KMS-11 (cell line): Measurements from ENCODE around the gene CDK8.
A peak's percentile ranks its signal among the peaks of the same experiment; 100 is the strongest.

Experiments
- H2AFZ ChIP-seq: fragments of 200-600 bp; sonication (generic); 2 replicates; pipeline ENCODE4 v1.6.1; 2016; ENCODE audit warnings: antibody characterized with exemption, mixed run types, low read depth
- H3K27ac ChIP-seq: fragments of 200-600 bp; sonication (generic); 2 replicates; pipeline ENCODE4 v1.6.1; 2016; ENCODE audit warnings: mild to moderate bottlenecking, mixed run types
- H3K27me3 ChIP-seq: fragments of 200-600 bp; sonication (generic); 2 replicates; pipeline ENCODE4 v1.6.1; 2017; ENCODE audit warnings: mild to moderate bottlenecking, low read depth, mixed run types, moderate library complexity; ENCODE audit not compliant: insufficient read depth
- H3K36me3 ChIP-seq: fragments of 200-600 bp; sonication (generic); 2 replicates; pipeline ENCODE4 v1.6.1; 2017; ENCODE audit warnings: mild to moderate bottlenecking, mixed run types; ENCODE audit not compliant: insufficient read depth
- H3K4me1 ChIP-seq: fragments of 200-600 bp; sonication (generic); 2 replicates; pipeline ENCODE4 v1.6.1; 2016; ENCODE audit warnings: mild to moderate bottlenecking, low read depth, mixed run types; ENCODE audit not compliant: poor library complexity, severe bottlenecking
- H3K4me2 ChIP-seq: fragments of 200-600 bp; sonication (generic); 2 replicates; pipeline ENCODE4 v1.7.0; 2016; ENCODE audit warnings: mild to moderate bottlenecking, mixed run types
- H3K4me3 ChIP-seq: fragments of 200-600 bp; sonication (generic); IDR thresholded peaks from 2 replicates; pipeline ENCODE4 v1.6.1; 2017; ENCODE audit warnings: low read depth, low read length, mixed read lengths; ENCODE audit not compliant: insufficient read depth
- H3K79me2 ChIP-seq: fragments of 200-600 bp; sonication (generic); 2 replicates; pipeline ENCODE4 v1.6.1; 2016; ENCODE audit warnings: low read depth, mixed run types; ENCODE audit not compliant: insufficient read depth
- H3K9ac ChIP-seq: fragments of 200-600 bp; sonication (generic); 2 replicates; pipeline ENCODE4 v1.6.1; 2016; ENCODE audit warnings: mild to moderate bottlenecking, mixed run types
- H4K20me1 ChIP-seq: fragments of 200-600 bp; sonication (generic); 2 replicates; pipeline ENCODE4 v1.6.1; 2016; ENCODE audit warnings: mild to moderate bottlenecking, mixed run types; ENCODE audit not compliant: insufficient read depth
- CTCF ChIP-seq: fragments of 200-600 bp; sonication (generic); conservative IDR thresholded peaks from 2 replicates; pipeline ENCODE4 v1.6.1; 2017; ENCODE audit warnings: low read depth, mild to moderate bottlenecking, antibody characterized with exemption, low read length, moderate library complexity, mixed read lengths

The CDK8 gene

GRCh38 chr13:26323764-26324163 is 69.8 kb downstream of the CDK8 start:
- Histone ChIP-seq H3K27ac (no peak overlapping the region), H4K20me1 (no peaks in the 10 kb centered on the region), H3K9ac (no peak overlapping the region), H3K4me2 (no peak overlapping the region), H3K4me3 (no peak overlapping the region), H3K36me3 (no peaks in the 10 kb centered on the region), H3K27me3 (no peaks in the 10 kb centered on the region), H2AFZ (no peak overlapping the region), H3K4me1 (peaks cover 53% of the 10 kb centered on the region), H3K79me2 (peaks cover 5% of the 10 kb centered on the region; the same call in 1 of the 2 replicates)
- TF ChIP-seq CTCF = no peak

- Histone ChIP-seq H3K27ac (no peak overlapping the region), H3K27me3 (no peaks in the 10 kb centered on the region), H3K9ac (no peak overlapping the region), H3K79me2 (peaks cover 5% of the 10 kb centered on the region; the same call in 1 of the 2 replicates), H4K20me1 (no peaks in the 10 kb centered on the region), H2AFZ (no peak overlapping the region), H3K36me3 (no peaks in the 10 kb centered on the region), H3K4me3 (no peak overlapping the region), H3K4me2 (no peak overlapping the region), H3K4me1 (peaks cover 58% of the 10 kb centered on the region)
- TF ChIP-seq CTCF = no peak
These were observed 70.4 kb downstream of the CDK8 start for GRCh38 chr13:26324294-26324693.

- Histone ChIP-seq H3K9ac (no peak overlapping the region), H3K27ac (no peak overlapping the region), H3K79me2 (peaks cover 5% of the 10 kb centered on the region; the same call in 1 of the 2 replicates), H3K36me3 (no peaks in the 10 kb centered on the region), H3K4me2 (no peak overlapping the region), H3K27me3 (no peaks in the 10 kb centered on the region), H2AFZ (no peak overlapping the region), H3K4me3 (no peak overlapping the region), H3K4me1 (peaks cover 58% of the 10 kb centered on the region), H4K20me1 (no peaks in the 10 kb centered on the region)
- TF ChIP-seq CTCF = no peak
These were observed 70.9 kb downstream of the CDK8 start for GRCh38 chr13:26324867-26325266.

- H4K20me1 ChIP-seq = no peaks in the 10 kb centered on the region
- H3K79me2 ChIP-seq = peaks cover 9% of the 10 kb centered on the region; the same call in 1 of the 2 replicates
- H3K9ac ChIP-seq = no peak overlapping the region
- no peak overlapping the region for H3K4me3 ChIP-seq
- H3K36me3 ChIP-seq = no peaks in the 10 kb centered on the region
- H3K4me2 ChIP-seq = peak overlapping the region; percentile 54
- peaks cover 62% of the 10 kb centered on the region for H3K4me1 ChIP-seq
- no peak overlapping the region for H2AFZ ChIP-seq
- no peak for TF ChIP-seq CTCF
- no peaks in the 10 kb centered on the region for H3K27me3 ChIP-seq
- H3K27ac ChIP-seq = 0 out of 2 replicates have a peak overlapping the region, but pooled peaks have one; percentile 7
These were observed 71.9 kb downstream of the CDK8 start for GRCh38 chr13:26325876-26326275.
